Neural crest cell (in vitro differentiated cells): ENCODE measurements around the gene KRTAP5-1. TPM values are rescaled to one million over a fixed set of nuclear protein-coding genes. Genes with fewer than 3 reads are reported as not detected.

Experiments
- DNase-seq: peaks from one replicate; pipeline ENCODE4 v3.0.0; 2021; ENCODE audit warnings: low read depth, mixed read lengths, low spot score
- H3K27ac Mint-ChIP-seq: one replicate; pipeline ENCODE4 v1.8.0; 2021; ENCODE audit warnings: mild to moderate bottlenecking, mixed read lengths; ENCODE audit not compliant: unreplicated experiment
- H3K27me3 Mint-ChIP-seq: 2 replicates; pipeline ENCODE4 v1.8.0; 2021; ENCODE audit warnings: low read depth, mild to moderate bottlenecking, mixed read lengths
- H3K36me3 Mint-ChIP-seq: 2 replicates; pipeline ENCODE4 v1.8.0; 2021; ENCODE audit warnings: low read depth, mild to moderate bottlenecking, mixed read lengths
- H3K4me1 Mint-ChIP-seq: 2 replicates; pipeline ENCODE4 v1.8.0; 2021; ENCODE audit warnings: mixed read lengths
- H3K4me3 Mint-ChIP-seq: one replicate; pipeline ENCODE4 v1.8.0; 2021; ENCODE audit warnings: mild to moderate bottlenecking, mixed read lengths
- H3K9me3 Mint-ChIP-seq: 2 replicates; pipeline ENCODE4 v1.8.0; 2021; ENCODE audit warnings: mixed read lengths
- total RNA-seq: library from RNA; stranded (reverse); gene quantifications from 2 replicates; pipeline ENCODE4 v1.2.1, GENCODE V29; 2021
- TF ChIP-seq, protein P1 (sequence below): fragments of 200-600 bp; sonication (generic); conservative IDR thresholded peaks from 2 replicates; pipeline ENCODE4 v1.5.0; 2021; ENCODE audit warnings: antibody characterized with exemption, mild to moderate bottlenecking

KRTAP5-1 gene
- total RNA-seq, 1 donor from 2014 or later = not detected

DNA sequence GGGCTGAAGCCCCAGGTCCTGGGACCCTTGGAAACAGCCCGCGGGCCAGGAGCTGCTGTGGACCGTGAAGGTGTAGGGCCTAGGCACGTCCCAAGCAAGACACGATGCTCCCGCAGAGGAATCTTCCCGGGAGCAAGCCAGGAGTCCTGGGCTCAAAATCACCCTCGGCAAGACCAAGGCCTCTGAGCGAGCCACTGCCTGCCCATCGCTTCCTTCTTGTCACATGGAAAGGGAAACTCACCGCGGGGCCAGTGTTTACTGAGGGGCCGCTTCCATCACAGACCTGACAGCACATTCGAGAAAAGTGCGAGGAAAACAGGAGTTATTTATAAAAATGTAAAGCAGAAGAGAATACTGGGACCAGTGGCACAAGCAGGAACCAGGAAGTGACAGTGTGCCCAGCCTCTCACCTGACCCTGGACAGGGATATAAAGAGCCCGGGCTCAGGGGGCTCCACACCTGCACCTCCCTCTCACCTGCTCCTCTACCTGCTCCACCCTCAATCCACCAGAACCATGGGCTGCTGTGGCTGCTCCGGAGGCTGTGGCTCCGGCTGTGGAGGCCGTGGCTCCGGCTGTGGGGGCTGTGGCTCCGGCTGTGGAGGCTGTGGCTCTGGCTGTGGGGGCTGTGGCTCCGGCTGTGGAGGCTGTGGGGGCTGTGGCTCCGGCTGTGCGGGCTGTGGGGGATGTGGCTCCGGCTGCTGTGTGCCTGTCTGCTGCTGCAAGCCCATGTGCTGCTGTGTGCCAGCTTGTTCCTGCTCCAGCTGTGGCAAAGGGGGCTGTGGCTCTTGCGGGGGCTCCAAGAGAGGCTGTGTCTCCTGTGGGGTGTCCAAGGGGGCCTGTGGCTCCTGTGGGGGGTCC lies 44.5 kb upstream of the KRTAP5-1 start, which contains the start of gene KRTAP5-5:
Gene KRTAP5-5, plus strand, starts transcription at position 450 of the 860 bp plus-strand sequence. Its CDS starts 66 bp downstream, at position 516.
- TF ChIP-seq, protein P1, sequence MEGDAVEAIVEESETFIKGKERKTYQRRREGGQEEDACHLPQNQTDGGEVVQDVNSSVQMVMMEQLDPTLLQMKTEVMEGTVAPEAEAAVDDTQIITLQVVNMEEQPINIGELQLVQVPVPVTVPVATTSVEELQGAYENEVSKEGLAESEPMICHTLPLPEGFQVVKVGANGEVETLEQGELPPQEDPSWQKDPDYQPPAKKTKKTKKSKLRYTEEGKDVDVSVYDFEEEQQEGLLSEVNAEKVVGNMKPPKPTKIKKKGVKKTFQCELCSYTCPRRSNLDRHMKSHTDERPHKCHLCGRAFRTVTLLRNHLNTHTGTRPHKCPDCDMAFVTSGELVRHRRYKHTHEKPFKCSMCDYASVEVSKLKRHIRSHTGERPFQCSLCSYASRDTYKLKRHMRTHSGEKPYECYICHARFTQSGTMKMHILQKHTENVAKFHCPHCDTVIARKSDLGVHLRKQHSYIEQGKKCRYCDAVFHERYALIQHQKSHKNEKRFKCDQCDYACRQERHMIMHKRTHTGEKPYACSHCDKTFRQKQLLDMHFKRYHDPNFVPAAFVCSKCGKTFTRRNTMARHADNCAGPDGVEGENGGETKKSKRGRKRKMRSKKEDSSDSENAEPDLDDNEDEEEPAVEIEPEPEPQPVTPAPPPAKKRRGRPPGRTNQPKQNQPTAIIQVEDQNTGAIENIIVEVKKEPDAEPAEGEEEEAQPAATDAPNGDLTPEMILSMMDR = no peak
- peaks cover 24% of the 10 kb centered on the region for H3K27me3 Mint-ChIP-seq
- H3K27ac Mint-ChIP-seq = peak within 1 kb of the TSS; percentile 40
- no peak for DNase-seq
- no peak within 1 kb of the TSS for H3K4me3 Mint-ChIP-seq
- no peaks in the 10 kb centered on the region for H3K9me3 Mint-ChIP-seq
- no peaks in the 10 kb centered on the region for H3K36me3 Mint-ChIP-seq
- no peaks in the 10 kb centered on the region for H3K4me1 Mint-ChIP-seq

GRCh38 chr11:1628506-1629325 lies 43.6 kb upstream of the KRTAP5-1 start:
- H3K36me3 Mint-ChIP-seq = no peaks in the 10 kb centered on the region
- H3K27me3 Mint-ChIP-seq = peaks cover 24% of the 10 kb centered on the region
- DNase-seq = peak; percentile 85
- no peaks in the 10 kb centered on the region for H3K4me1 Mint-ChIP-seq
- no peak overlapping the region for H3K4me3 Mint-ChIP-seq
- peak overlapping the region; percentile 40 for H3K27ac Mint-ChIP-seq
- TF ChIP-seq, protein P1 = peak; percentile 93
- H3K9me3 Mint-ChIP-seq = no peaks in the 10 kb centered on the region

DNA sequence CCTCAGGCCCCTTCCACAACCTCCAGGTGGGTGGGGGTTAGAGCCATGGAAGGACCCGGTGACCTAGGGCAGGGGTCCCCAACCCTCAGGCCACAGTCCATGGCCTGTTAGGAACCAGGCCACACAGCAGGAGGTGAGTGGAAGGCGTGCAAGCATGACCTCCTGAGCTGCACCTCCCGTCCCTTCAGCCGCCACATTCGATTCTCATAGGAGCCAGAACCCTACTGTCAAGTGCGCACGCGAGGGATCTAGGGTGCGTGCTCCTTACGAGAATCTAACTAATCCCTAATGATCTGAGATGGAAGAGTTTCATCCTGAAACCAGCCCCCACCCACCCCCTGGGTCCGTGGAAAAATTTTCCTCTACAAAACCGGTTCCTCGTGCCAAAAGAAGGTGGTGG lies 40.5 kb upstream of the KRTAP5-1 start:
- peaks cover 16% of the 10 kb centered on the region for H3K27me3 Mint-ChIP-seq
- TF ChIP-seq, protein P1 = no peak

GRCh38 chr11:1624621-1625020 lies 39.5 kb upstream of the KRTAP5-1 start:
- no peak overlapping the region for H3K4me3 Mint-ChIP-seq
- H3K27me3 Mint-ChIP-seq = peaks cover 14% of the 10 kb centered on the region
- no peaks in the 10 kb centered on the region for H3K36me3 Mint-ChIP-seq
- TF ChIP-seq, protein P1 = no peak
- no peak overlapping the region for H3K27ac Mint-ChIP-seq
- H3K4me1 Mint-ChIP-seq = no peaks in the 10 kb centered on the region
- no peaks in the 10 kb centered on the region for H3K9me3 Mint-ChIP-seq
- no peak for DNase-seq

More for the DNA sequence above, 40.5 kb upstream of the KRTAP5-1 start:
- DNase-seq = no peak
- Mint-ChIP-seq H3K36me3 (no peaks in the 10 kb centered on the region), H3K4me3 (no peak overlapping the region), H3K4me1 (no peaks in the 10 kb centered on the region), H3K27ac (no peak overlapping the region), H3K9me3 (no peaks in the 10 kb centered on the region)

DNA sequence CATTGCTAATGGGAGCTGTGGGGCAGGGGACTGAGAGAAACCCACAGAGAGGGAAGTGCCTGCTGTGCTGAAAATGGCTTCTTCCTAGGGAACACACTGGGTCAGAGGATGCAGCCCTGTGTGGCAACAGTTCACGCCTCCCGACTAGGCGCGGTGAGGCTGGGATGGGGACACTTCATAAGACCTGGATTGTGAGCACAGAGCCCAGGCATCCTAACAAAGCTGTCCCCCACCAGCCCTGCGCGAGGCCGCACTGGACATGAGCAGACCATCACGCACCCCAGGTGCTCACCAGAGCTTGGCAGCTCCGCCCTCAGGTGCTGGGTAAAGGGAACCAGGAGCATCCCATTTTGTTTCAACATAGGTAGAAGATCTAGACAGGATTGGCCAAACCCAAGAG lies 38.6 kb upstream of the KRTAP5-1 start:
- peaks cover 12% of the 10 kb centered on the region for H3K27me3 Mint-ChIP-seq
- TF ChIP-seq, protein P1 = no peak
- H3K27ac Mint-ChIP-seq = no peak overlapping the region
- no peaks in the 10 kb centered on the region for H3K36me3 Mint-ChIP-seq
- peaks cover 4% of the 10 kb centered on the region for H3K4me1 Mint-ChIP-seq
- H3K9me3 Mint-ChIP-seq = no peaks in the 10 kb centered on the region
- H3K4me3 Mint-ChIP-seq = no peak overlapping the region
- DNase-seq = no peak
